ENCODE data around the gene ZDHHC19.
"Not testable (repeated sequence)": the region's sequence is repeated elsewhere in the genome, so short reads cannot be mapped to it uniquely, and the experiment has no call there.

Gene ZDHHC19

DNA sequence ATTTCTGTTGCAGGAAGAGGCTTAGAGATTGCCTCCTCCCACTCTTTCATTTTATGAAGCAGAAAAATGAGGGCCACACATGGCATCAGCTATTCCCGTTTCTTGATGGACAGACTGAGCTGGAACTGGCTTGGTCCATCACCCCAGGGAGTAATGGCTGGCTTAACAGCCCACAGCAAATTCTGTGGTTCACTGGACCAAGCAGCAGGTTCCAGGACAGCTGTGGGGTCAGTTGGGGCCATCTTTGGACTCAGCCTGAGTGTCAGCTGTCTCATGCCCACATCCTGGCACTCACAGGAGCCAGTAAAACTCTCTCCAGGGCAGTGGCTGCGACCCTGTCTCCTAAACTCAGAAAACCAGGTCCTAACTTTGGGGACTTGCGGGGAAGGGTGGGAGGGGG is 36.5 kb downstream of the ZDHHC19 start:
- Histone ChIP-seq H3K4me3 (ENCODE audit: severe bottlenecking) (no peak overlapping the region), H3K36me3 (ENCODE audit: low read depth) (no peaks in the 10 kb centered on the region), H3K27me3 (ENCODE audit: insufficient read depth, poor library complexity, severe bottlenecking) (no peaks in the 10 kb centered on the region), H3K4me1 (ENCODE audit: insufficient read depth, poor library complexity, severe bottlenecking) (peaks cover 6% of the 10 kb centered on the region), H3K9me3 (ENCODE audit: severe bottlenecking) (no peaks in the 10 kb centered on the region), H3K27ac (ENCODE audit: poor library complexity, severe bottlenecking) (no peak overlapping the region)
- ATAC-seq (ENCODE audit: low read depth) (no peak), DNase-seq (ENCODE audit: low spot score) (no peak)
- TF ChIP-seq, protein P1, sequence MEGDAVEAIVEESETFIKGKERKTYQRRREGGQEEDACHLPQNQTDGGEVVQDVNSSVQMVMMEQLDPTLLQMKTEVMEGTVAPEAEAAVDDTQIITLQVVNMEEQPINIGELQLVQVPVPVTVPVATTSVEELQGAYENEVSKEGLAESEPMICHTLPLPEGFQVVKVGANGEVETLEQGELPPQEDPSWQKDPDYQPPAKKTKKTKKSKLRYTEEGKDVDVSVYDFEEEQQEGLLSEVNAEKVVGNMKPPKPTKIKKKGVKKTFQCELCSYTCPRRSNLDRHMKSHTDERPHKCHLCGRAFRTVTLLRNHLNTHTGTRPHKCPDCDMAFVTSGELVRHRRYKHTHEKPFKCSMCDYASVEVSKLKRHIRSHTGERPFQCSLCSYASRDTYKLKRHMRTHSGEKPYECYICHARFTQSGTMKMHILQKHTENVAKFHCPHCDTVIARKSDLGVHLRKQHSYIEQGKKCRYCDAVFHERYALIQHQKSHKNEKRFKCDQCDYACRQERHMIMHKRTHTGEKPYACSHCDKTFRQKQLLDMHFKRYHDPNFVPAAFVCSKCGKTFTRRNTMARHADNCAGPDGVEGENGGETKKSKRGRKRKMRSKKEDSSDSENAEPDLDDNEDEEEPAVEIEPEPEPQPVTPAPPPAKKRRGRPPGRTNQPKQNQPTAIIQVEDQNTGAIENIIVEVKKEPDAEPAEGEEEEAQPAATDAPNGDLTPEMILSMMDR (IDR thresholded peaks at IDR 0.05; ENCODE audit: poor library complexity, severe bottlenecking), result no peak

- not testable (repeated sequence) for H3K4me3 ChIP-seq (ENCODE audit: severe bottlenecking); H3K27me3 ChIP-seq (ENCODE audit: insufficient read depth, poor library complexity, severe bottlenecking); DNase-seq (ENCODE audit: low spot score); ATAC-seq (ENCODE audit: low read depth); H3K9me3 ChIP-seq (ENCODE audit: severe bottlenecking); H3K27ac ChIP-seq (ENCODE audit: poor library complexity, severe bottlenecking); H3K36me3 ChIP-seq (ENCODE audit: low read depth); H3K4me1 ChIP-seq (ENCODE audit: insufficient read depth, poor library complexity, severe bottlenecking)
These were observed 40.9 kb downstream of the ZDHHC19 start for GRCh38 chr3:196170296-196170695.

- TF ChIP-seq, protein P1 (IDR thresholded peaks at IDR 0.05; ENCODE audit: poor library complexity, severe bottlenecking), result no peak
- no peak overlapping the region for H3K4me3 ChIP-seq (ENCODE audit: severe bottlenecking)
- no peaks in the 10 kb centered on the region for H3K4me1 ChIP-seq (ENCODE audit: insufficient read depth, poor library complexity, severe bottlenecking)
- no peak for DNase-seq (ENCODE audit: low spot score)
- no peaks in the 10 kb centered on the region for H3K36me3 ChIP-seq (ENCODE audit: low read depth)
- no peaks in the 10 kb centered on the region for H3K9me3 ChIP-seq (ENCODE audit: severe bottlenecking)
- H3K27ac ChIP-seq (ENCODE audit: poor library complexity, severe bottlenecking), result no peak overlapping the region
- H3K27me3 ChIP-seq (ENCODE audit: insufficient read depth, poor library complexity, severe bottlenecking), result no peaks in the 10 kb centered on the region
- ATAC-seq (ENCODE audit: low read depth), result no peak
These were observed 41.4 kb downstream of the ZDHHC19 start for GRCh38 chr3:196169836-196170240.

- no peaks in the 10 kb centered on the region for H3K4me1 ChIP-seq (ENCODE audit: insufficient read depth, poor library complexity, severe bottlenecking)
- ATAC-seq (ENCODE audit: low read depth), result no peak
- H3K4me3 ChIP-seq (ENCODE audit: severe bottlenecking), result no peak overlapping the region
- no peaks in the 10 kb centered on the region for H3K36me3 ChIP-seq (ENCODE audit: low read depth)
- TF ChIP-seq, protein P1 (IDR thresholded peaks at IDR 0.05; ENCODE audit: poor library complexity, severe bottlenecking), result no peak
- no peak overlapping the region for H3K27ac ChIP-seq (ENCODE audit: poor library complexity, severe bottlenecking)
- no peaks in the 10 kb centered on the region for H3K27me3 ChIP-seq (ENCODE audit: insufficient read depth, poor library complexity, severe bottlenecking)
- H3K9me3 ChIP-seq (ENCODE audit: severe bottlenecking), result no peaks in the 10 kb centered on the region
- DNase-seq (ENCODE audit: low spot score), result no peak
These were observed 42.3 kb downstream of the ZDHHC19 start for GRCh38 chr3:196168808-196169391.

DNA sequence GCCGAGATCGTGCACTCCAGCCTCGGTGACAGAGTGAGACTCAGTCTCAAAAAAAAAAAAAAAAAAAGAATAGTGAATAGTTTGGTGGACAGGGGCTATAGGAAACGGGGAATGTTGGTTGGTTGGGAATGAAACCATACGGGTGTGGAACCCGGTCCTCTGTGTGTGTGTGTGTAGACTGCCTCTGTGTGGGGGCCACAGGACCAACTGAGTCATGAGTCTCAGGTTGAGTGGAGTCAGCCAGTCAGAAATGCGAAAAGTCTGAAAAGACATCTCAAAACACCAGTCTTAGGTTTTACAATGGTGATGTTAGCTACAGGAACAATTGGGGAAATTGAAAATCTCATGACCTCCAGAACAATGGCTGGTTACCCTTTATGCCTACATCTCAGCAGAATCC is 44.5 kb downstream of the ZDHHC19 start:
- Histone ChIP-seq H3K4me3 (ENCODE audit: severe bottlenecking) (no peak overlapping the region), H3K9me3 (ENCODE audit: severe bottlenecking) (no peaks in the 10 kb centered on the region), H3K36me3 (ENCODE audit: low read depth) (no peaks in the 10 kb centered on the region), H3K27ac (ENCODE audit: poor library complexity, severe bottlenecking) (no peak overlapping the region), H3K4me1 (ENCODE audit: insufficient read depth, poor library complexity, severe bottlenecking) (no peaks in the 10 kb centered on the region), H3K27me3 (ENCODE audit: insufficient read depth, poor library complexity, severe bottlenecking) (no peaks in the 10 kb centered on the region)
- no peak for ATAC-seq (ENCODE audit: low read depth)
- DNase-seq (ENCODE audit: low spot score), result no peak
- TF ChIP-seq, protein P1 (IDR thresholded peaks at IDR 0.05; ENCODE audit: poor library complexity, severe bottlenecking), result no peak

Measured in RWPE2 (cell line).